NCI-H1417 treated with DMSO at 0.1 percent for 48 hours (cell line): ENCODE results near the gene APBA1.

Experiments
- DNase-seq: peaks from one replicate; lab custom pipeline; 2025; lab: John Stamatoyannopoulos, UW

The APBA1 gene

DNA sequence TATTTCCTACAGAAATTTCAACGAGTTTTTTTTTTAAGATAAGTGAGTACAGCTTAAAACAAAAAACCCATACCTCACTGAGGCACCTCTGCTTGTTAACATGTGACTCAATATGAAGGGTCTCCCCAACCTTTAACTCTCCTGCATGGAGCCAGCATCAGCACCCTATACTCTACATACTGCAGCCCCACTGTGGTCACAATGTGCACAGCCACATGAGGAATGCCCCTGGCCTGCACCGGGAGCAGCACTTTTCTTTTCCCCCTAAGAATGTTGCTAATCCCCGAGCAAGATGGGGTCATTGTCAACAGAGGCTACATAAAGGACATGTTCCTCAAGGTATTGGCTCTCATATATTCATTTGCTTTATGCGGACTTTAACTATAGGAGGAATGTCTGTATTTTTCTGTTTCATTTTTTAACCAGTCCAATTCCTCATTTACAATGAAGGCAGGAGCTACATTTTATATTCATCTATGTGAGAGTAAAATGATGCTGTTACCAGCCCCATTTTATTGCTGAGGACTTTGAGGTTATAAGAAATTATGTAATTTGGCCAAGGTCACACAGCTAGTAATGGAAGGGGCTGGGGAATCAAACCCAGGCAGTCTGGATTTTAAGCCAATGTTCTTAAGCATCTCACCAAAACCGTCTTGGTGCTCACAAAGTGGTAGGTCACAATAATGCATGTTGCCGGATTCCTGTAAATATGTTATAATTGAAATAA, 93.0 kb downstream of the APBA1 start:
- DNase-seq, result no peak

DNA sequence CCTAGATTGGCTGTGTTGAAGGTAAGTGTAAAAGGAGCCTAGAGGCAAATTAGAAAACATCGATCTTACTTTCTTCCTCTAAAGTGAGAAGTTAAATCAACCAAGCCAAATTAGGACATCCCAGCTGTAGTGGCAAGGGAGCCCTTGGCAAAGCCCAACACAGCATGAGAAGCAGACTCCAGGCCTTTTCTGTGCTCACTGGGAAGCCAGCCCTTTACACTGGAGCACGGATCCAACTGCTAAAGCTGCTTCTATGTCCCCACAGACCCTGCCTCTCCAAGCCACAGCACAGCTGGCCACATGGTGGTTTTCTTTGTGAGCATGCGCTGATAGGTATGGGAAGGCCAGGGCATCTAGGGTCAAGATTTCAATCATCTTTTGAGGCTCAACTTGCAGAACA, 94.1 kb downstream of the APBA1 start:
- DNase-seq, result no peak

DNA sequence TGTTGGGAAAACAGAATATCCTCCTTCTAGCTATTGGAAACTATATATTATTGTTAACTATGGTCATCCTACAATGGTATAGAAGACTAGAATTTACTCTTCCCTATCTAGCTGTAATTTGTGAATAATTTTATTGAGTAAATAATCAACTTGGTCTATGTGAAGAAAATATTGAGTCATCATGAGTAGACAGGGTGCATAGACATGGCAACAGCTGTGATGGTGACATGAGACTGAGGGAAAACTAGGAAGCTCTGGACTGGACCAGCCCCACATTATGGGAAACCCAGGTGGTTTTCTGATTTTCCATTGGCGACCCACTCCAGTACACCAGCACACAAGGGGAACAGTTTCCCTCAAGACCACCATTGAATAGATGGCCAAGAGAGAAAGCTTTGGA, 95.0 kb downstream of the APBA1 start:
- DNase-seq, result no peak

DNA sequence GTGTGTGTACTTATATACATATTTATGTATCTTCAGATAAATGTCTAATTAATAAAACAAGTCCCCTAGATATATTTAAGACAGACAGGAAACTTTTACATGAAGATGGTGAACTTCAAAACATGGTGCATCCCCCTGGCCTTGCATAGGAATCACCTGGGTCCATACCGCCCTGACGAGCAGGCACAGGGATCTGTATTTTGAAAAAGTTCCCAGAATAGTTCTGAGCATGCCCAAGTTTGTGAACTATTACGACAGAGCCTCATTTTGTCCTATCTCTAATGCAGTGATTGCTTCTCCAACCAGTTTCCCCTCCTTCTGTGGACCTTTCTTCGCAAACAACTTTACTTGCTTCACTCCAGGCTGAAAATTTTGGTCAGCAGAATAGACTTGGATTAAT, 98.1 kb downstream of the APBA1 start:
- DNase-seq, result no peak

DNA sequence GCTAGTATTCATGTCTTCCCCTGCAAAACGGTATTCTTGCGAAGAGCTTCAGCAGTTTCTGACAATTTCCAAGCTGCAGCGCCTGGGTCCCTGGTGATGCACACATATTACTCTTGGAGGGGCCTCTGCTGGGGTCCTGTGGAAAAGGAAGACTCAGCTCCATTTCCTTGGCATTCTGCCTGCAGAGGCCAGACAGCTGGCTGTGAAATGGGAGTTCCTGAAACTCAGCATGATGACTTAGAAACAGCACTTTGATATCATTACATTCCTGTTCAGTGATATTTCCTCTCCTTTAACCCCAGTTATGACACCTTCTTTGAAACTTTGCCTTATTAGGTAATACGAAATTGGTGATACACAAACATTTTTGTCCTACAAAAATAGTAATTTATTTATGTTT, 98.5 kb downstream of the APBA1 start:
- no peak for DNase-seq

DNA sequence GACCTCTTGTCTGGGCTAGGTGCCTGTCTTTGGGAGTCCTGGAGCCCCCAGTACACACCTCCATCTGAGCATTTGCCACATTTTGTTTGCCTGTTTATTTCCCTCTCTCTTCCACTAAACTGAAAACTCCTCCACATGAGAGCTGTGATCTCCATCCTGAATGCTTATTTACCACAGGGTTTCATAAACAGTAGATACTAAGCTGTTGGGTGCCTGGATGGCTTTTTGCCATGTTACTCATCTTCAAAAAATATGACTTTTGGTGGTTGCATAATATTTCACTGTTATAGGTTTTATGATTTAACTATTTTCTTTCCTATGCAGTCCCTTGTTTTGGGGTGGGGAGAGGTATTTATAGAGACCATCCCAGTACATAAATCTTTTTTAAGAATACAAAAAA, 99.6 kb downstream of the APBA1 start:
- no peak for DNase-seq

DNA sequence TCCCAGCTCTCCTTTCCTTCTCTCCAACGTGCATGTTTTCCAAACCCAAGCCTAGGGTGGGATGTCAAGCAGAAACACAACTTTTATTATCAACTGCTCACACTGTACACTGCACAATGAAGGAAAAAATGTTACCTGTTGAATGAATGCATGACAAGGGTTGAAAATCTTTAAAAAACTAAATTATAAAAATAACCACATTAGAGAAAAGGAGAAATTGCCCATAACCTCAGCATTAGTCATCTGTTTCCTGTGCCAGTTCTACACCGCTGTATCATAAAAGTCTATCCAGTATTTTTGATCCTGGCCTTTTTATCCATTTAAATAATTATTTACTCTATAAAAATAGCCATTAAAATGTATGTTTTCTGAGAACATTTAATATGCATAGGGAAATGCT, 101.1 kb downstream of the APBA1 start:
- DNase-seq, result no peak

DNA sequence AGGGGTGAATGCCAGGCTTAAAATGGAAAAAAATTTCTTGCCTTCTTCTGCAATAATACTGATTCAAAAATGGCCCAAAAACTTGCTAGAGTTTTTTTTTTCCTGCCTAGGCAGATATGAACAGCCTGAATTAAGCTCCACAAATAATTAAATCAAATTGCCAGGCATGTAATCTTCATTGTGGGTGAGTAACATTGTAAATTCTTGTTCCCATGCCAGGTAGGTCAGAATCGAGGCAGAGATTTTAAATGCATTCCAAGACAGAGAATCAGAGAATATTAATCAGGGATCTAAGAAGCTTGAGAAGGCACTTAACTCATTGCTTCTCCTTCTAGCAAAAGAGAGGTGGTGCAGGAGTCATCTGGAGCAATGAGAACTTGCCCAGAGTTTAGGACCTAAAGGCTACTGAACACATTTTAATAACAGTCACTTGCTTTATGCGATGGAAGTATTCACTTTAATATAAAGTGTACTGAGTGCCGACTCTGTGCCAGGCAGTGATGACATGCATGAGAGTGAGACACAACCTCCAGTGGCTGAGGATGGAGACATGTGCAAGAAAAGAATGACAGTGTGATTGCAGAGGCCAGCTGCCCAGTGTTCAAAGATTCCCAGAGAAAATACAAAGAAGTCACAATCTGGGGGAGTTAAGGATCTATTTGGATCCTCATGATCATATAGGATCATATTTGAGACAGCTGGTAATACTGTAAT, 102.3 kb downstream of the APBA1 start:
- no peak for DNase-seq

DNA sequence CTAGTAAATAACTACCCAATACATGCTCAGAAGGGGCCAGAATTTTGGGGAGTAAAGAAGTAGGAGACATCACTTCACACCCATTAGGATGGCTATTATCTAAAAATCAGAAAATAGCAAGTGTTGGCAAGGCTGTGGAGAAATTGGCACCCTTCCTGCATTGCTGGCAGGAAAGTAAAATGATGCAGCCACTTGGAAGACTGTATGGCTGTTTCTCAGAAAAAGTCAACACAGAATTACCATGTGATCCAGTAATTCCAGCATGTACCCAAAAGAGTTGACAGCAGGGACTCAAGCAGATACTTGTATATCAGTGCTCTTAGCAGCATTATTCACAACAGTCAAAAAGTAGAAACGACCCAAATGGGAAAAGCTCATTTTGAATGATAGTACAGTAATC, 107.6 kb downstream of the APBA1 start:
- DNase-seq, result no peak

DNA sequence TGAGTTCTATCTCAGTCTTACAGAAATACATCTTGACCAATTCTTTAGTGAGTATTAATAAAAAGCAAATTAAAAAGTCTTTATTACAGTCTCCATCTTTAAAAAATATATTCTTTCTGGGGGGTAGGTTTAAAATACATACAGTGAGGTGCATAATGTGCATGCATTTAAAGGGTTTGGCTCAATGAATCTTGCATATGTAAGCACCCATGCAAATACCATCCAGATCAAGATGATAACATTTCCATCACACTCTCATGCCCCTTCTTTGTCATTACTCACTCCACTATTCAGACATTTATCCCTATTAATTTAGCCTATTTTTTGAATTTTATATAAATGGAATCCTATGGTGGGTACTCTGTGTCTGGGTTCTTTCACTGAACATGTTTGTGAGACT, 113.0 kb downstream of the APBA1 start:
- no peak for DNase-seq

DNA sequence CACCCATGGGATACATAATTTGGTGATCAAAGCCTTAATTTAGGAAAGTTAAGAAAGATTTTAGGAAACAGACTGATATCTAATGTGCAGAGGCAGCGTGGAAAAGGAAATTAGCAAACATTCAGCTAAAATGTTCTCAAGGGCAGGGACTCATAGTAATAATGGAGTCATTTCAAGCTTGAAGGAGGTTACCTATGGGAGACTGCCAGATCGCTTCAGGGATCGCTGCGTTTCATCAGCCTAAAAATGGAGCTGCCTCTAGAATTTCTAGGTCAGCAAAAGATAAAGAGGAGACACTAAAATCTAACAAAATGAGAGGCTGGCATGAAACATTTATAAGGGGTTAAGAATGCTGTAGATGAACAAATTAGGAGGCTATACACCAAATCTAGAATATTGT, 115.5 kb downstream of the APBA1 start:
- DNase-seq, result no peak

DNA sequence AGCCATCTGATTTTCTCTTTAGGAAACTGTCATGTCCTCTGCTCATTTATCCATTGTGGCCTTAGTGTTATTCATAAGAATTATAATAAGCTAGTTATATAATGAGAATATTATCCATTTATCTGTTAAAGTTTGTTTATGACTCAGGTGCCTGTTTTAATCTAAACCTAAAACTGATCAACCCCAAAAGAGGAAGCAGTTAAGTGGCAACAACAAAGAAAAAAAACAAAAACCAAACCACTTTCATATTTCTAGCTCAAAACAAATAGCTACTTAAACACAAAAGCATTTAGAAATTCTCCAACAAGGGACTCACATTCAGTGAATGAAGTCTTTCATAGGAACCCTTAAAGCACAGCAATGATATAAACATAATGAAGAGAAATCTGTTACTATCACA, 116.4 kb downstream of the APBA1 start:
- no peak for DNase-seq

DNA sequence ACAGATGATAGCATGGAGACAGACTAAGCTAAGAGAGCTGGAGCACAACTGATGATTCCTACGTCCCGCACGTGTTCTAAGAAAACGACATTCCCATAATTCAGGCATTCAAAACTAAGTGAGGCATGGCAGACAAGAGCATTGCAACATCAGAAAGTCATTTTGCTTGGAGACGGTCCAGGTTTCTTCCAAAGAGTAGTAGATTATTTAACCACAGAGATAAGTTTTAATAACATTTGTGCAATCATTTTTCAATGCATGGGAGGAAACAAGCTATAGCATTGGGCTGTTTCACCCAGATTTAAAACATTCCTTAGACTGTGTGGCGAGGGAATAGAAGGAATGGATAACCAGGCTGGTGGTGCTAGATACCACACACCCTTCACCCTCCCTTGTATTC, 117.2 kb downstream of the APBA1 start:
- no peak for DNase-seq

DNA sequence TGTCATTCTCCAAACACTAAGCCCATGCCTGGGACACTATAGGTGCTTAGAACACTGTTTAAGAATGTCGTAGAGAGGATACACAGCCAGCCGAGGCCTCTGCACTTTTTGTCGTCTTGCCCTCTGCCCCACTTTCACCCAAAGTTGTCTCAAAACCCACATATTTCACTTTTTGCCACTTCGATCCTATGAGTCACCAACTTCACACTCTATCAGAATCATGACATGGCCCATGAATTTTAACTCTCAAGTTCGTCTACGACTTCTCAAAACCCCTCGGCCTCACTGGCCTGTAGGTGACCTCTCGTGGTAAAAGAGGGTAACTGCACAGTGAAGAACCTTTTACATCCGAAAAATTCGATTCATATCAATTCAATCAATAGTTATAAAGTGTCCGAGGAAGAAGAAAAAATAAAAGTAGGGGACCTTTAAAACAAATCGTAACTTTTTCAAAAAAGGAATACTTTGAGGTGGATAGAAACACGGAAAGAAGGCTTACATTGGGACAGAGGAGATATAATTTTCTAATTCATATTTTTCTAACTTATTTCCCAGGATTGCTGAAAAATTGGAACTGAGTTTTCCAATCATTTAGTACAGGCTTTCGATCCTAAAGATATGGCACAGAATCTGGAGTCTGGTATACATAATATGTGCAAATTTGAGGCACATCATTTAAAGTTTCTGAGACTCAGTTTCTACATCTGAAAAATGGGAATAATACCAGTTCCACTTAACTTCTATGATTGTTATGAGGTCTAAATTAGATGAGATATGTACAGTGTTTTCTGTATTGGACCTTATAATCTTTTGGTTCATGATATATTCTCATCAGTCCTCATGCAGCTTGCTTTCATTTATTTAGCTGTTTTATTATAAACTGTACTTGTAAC, 122.6 kb downstream of the APBA1 start:
- DNase-seq, result peak; percentile 21

DNA sequence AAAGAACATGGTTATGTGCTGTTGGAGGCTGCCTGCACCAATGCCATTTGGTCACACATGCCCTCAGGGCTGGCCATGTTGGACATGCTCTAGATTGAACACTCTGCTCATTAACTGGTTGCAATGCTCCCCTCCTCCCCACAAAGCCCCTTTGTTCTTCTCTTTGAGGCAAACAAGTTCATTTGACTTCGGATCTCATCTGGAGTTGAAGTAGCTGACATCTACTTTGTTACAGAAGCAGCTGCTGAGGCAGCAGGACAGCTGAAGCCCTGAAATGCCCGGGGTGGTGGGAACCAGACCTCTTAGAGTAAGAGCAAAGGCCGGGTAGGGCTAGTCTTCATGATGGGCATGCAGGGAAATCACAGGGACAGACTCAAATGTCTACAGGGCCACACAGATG, 123.5 kb downstream of the APBA1 start:
- no peak for DNase-seq

DNA sequence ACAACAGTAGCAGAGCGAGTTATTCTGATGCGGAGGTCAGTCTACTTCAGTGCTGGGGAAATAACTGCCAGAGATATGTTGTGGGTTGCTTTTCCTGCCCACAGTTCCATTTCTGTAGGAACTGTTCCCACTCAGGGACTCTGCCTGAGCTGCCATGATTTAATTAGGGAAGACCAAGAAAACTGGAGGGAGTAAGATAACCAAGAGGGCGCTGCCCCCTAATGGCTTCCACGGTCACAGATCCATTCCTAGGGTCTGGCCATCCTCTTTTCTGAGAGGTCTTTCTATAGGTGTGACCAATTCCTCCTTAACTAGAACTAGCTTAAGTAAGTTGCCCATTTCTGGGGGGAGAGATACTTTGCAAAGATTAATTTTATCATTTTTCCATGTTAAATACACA, 125.9 kb downstream of the APBA1 start:
- DNase-seq, result peak; percentile 45

DNA sequence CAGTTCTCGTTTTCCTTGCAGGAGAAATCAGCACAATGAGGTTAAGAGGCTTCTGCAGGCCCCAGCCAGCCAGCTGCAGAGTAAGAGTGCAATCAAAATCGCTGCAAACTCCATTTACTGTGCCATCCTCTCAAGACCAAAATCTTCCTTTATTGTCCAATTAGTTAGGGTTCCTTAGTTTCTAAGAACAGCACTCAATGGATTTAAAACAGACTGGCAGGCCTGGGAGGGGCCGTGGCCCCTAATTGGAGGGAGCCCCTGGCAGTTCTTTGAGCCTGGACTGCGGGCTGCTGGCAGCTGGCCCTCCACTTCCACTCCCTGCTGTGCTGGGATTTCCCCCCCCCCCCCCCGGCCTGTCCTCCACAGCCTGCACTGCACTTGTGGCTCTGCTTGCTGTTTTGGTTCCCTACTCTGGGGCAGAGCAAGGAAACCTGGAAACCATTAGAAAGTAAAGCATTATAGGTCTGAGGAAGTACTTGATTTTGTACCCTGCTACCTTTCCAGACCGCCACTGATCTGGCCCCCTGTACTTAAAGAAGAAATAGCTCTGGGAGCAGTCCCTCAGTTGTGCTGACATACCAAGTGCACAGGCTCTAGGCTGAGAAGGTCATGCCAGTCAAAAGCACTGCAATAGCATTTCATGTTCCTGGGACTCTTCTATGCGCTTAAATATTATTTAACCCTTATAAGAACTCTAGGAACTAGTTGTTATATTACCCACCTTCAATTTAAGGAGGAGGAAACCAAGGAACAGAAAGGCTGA, 129.0 kb downstream of the APBA1 start:
- DNase-seq, result peak; percentile 58

DNA sequence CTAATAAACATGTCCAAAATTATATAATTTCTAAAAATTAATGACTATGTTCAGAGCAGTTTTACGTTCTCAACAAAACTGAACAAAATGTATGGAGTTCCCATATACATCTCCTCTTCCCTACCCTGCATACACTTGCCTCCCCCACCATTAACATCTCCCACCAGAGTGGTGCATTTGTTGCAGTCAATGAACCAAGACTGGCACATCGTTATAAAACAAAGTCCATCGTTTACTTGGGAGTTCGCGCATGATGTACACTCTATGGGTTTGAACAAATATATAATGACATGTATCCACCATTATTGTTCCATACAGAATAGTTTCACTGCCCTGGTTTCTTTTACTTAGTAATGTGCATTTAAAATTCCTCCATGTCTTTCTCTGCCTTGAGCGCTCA, 130.1 kb downstream of the APBA1 start:
- no peak for DNase-seq

DNA sequence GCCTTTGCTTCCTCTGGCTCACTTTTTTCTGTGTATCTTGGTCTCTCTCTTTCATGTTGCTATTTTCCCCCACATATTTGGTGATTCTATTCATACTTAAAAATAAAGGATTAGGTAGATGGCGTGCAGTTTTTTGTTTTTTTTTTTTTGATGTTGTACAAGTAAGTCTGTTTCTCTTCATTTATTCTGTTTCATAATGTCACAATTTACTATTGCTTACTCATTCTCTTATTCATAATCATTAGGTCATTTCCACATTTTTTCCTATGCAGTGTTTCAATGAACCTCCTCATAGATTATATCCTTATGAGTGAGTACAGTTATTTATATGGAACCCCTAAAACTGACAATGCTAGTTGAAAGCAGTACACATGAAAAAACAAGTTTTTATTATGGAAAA, 136.3 kb downstream of the APBA1 start:
- DNase-seq, result no peak

DNA sequence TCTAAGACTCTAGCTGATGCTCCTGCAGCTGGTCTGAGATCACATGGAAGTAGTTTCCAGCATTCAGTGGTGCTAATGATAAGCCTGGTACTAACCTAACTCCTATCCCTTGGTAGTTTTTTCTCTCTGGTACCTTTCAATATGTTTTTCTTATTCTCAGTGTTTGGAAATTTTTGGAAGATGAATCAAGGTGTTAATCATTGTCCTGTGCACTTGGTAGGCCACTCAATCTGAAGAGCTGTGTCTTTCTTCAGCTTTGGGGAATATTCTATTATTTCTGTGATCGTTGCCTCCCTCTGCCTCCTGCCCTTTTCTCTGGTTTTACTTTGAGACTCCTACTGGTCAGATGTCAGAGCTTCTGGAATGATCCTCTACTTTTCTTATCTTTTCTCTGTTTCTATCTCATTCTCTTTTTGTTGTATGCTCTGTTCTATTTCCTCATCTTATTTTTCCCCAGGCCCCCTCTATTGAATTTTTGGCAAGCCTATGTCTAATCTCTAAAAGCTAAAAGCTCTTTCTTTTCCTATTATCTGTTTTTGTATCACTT, 136.8 kb downstream of the APBA1 start:
- DNase-seq, result no peak

DNA sequence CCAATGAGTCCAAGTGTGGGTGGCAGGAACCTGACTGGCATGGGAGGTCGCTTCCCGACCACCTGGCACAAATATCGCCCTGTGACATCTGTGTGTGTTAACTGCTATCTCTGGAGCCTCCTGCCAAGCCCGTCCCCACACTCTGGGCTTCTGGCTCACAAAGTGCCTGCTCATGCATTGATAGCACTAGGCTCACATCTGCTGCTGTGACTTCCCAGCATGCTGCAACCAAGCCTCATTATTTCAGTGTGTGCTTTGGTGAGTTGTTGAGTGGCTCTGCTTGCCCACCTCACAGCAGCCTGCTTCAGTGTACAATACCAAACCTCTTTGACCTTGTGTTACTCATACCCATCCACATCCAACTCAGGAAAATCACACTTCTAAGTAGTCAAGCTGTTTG, 139.8 kb downstream of the APBA1 start:
- no peak for DNase-seq

DNA sequence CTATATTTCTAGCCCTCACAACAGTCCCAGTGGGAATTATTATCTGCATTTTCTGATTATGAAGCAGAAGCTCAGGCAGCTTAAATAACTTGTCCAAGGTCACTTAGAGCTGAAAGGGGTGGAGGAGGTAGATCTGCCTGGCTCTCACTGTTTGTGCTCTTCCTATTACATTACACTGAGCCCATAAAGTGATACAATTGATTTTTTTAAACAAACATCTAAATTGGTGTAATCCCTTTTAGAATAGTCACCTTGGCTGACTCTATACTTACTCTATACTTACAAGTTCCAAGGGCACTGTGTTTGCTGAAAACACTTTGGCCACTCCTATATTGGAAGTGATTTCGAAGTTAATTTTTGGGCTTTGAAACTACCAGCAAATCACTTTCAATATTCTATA, 144.7 kb downstream of the APBA1 start:
- DNase-seq, result no peak
